GM18873 (cell line): ENCODE results near the gene GFOD2.

Source experiments
- ATAC-seq: cut with Tn5 transposase; IDR thresholded peaks from one replicate; pipeline ENCODE4 v1.9.1; 2021; ENCODE audit warnings: mild to moderate bottlenecking, moderate library complexity, moderate number of reproducible peaks; ENCODE audit not compliant: unreplicated experiment, low FRiP score

Gene GFOD2

DNA sequence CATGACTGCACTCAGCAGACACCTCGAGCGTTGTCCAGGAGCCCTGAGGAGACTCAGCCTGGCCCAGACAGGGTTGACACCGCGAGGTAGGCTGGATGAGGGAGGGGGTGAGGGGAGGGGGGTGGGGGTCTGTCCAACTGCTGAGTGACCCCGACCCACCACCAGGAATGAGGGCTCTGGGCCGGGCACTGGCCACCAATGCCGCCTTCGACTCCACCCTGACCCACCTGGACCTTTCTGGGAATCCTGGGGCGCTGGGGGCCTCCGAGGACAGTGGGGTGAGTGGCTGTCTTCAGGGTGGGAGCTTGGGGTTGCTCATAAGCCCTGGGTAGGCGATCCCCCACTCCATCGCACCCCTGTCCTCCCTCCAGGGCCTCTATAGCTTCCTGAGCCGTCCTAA is 71.4 kb downstream of the GFOD2 start:
- ATAC-seq: no peak

DNA sequence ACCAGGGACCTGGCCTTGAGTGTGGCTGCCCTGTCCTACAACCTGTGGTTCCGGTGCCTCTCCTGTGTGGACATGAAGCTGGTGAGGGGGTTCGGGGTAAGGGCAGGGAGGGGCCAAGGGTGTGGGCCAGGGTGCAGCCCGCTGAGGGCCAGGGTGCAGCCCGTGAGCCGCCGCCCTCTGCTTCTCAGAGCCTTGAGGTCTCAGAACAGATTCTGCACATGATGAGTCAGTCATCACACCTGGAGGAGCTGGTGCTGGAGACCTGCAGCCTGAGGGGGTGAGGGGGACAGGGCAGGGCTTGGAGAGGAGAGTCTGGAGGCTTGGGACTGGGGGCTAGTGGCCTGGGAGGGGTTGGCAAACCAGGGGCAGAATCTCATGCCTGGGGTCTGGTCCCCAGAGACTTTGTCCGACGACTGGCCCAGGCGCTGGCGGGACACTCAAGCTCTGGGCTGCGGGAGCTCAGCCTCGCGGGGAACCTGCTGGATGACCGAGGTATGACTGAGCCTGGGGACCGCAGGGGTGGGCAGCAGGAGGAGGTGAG is 71.9 kb downstream of the GFOD2 start:
- ATAC-seq: no peak

DNA sequence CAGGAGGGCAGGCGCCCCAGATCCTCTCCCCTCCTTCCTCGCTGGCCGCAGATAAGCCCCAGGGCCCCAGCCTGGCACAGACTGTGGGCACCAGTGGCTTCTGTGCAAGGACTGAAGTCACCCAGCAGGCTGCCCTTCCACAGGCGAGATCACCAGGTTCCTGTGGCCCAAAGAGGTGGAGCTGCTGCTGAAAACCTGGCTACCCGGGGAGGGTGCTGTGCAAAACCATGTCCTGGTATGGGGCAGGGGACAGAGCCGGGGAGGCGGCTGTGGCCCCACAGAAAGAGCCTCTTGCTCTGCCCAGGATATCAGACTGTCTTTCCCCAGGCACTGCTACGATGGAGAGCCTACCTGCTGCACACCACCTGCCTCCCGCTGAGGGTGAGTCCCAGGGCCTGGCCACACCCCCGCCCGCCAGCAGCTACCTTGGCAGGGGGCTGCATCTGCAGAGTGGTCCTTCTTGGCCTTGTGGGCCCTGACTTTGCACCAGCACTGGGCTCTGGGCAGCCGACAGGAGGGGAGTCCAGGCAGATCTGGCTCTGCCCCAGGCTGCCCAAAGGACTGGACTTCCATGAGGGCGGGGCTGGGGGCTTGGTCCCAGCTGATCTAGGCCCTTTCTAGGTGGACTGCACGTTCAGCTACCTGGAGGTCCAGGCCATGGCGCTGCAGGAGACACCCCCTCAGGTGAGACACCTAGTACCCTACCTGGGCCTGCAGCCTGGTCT is 73.6 kb downstream of the GFOD2 start:
- no peak for ATAC-seq

DNA sequence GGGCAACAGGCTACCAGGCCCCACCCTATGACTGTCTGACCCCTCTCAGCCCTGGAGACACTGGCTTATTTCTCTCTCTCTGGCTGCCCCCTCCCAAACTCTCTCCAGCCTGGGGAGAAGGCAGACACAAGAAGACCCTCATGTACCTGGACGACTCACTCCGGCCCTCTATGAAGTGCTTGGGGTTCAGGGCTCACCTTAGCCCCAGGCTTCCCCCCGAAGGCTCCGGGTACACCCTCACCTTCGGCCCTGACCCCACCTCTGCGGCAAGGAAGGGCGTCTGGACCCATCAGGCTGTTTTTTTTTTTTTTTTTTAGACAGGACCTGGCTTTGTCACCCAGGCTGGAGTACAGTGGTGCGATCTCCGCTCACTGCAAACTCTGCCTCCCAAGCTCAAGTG is 75.1 kb downstream of the GFOD2 start:
- ATAC-seq: no peak

DNA sequence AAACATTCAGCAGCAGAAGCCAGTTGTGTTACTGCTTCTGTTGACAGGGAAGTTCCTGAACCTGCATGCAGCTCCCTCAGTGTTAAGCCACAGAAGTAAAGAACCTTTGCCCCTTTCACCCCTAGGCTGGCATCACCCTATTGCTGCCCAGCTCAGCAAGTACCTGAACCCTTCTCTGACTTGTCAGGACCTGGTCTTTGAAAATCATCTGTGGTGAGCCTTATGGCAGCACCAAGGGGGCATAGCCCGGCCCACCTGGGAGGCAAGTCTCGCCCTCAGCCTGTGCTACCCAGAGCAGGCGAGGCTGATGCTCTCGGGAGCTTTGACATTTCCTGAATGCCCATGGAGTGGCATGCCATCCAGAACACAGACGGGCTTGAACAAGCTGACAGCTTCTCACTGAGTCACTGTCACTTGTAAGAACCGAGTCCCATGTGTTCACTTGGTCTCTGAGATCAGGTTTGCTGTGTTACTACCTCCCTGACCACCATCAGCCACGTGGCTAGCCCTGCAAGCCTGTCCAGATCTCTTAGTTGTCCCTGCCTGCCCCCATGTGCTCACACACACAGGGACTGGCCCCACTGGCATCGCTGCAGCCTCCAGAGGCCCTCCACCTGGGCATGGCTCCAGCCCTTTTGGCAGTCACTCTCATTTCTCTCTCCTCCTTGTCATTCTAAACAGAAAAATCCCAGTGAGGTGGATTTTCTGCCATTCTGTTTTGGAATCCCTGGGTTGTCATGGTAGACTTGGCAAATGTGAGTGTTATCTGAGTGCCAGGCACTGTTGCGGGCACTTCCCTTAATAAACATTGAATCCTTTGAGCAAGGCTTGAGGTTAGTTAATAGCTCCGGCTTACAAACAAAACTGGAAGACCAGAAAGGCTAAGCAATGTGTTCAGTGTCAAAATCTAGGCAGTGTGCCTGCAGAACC is 77.1 kb downstream of the GFOD2 start:
- ATAC-seq: no peak

DNA sequence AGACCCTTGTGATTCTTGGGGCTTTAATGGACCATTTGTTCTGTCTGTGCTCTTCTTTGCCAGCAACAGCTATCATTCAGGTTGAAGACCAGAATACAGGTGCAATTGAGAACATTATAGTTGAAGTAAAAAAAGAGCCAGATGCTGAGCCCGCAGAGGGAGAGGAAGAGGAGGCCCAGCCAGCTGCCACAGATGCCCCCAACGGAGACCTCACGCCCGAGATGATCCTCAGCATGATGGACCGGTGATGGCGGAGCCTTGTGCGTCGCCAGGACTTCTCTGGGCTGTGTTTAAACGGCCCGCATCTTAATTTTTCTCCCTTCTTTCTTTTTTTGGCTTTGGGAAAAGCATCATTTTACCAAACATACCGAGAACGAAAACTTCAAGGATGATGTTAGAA is 81.5 kb downstream of the GFOD2 start:
- ATAC-seq: no peak

- ATAC-seq: no peak
Measured at GRCh38 chr16:67636713-67637112, 82.4 kb downstream of the GFOD2 start.

GRCh38 chr16:67632415-67633172 is 86.5 kb downstream of the GFOD2 start:
- ATAC-seq: no peak

DNA sequence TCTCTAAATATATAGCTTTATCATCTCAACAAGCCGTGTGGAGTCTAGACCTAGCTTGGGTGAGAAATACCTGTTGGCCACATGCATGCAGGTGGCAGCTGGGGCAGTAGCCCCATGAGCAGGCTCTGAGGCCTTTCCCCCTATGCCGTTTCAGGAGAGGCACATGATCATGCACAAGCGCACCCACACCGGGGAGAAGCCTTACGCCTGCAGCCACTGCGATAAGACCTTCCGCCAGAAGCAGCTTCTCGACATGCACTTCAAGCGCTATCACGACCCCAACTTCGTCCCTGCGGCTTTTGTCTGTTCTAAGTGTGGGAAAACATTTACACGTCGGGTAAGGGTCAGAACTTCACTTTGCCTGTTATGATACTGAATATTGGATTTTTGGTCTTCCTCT is 90.9 kb downstream of the GFOD2 start:
- no peak for ATAC-seq
